Activated naive CD4-positive, alpha-beta T cell treated with Interleukin-2 at 50 U/mL for 16 hours (primary cell): Measurements from ENCODE around the gene SVIL.
"Not testable (repeated sequence)": the region's sequence is repeated elsewhere in the genome, so short reads cannot be mapped to it uniquely, and the experiment has no call there.

Source experiments
- DNase-seq: peaks from one replicate; pipeline ENCODE4 v3.0.0-alpha.2; 2020

Gene SVIL

GRCh38 chr10:29481906-29482440 is 152.8 kb downstream of the SVIL start:
- DNase-seq, result no peak

- no peak for DNase-seq
Observed at GRCh38 chr10:29479981-29480954, 154.5 kb downstream of the SVIL start.

- no peak for DNase-seq
Observed at GRCh38 chr10:29479081-29479925, 155.5 kb downstream of the SVIL start.

- DNase-seq, result no peak
Observed at GRCh38 chr10:29473406-29474100, 161.2 kb downstream of the SVIL start.

GRCh38 chr10:29473087-29473356 is 161.7 kb downstream of the SVIL start:
- DNase-seq, result no peak

GRCh38 chr10:29472301-29473086 is 162.3 kb downstream of the SVIL start:
- no peak for DNase-seq

- no peak for DNase-seq
Observed at GRCh38 chr10:29471544-29471859, 163.3 kb downstream of the SVIL start.

GRCh38 chr10:29470843-29471543 is 163.8 kb downstream of the SVIL start:
- no peak for DNase-seq

GRCh38 chr10:29470355-29470705 is 164.4 kb downstream of the SVIL start:
- no peak for DNase-seq

GRCh38 chr10:29469481-29470354 is 165.1 kb downstream of the SVIL start:
- DNase-seq, result no peak

- no peak for DNase-seq
Observed at GRCh38 chr10:29465384-29465783, 169.4 kb downstream of the SVIL start.

- DNase-seq, result not testable (repeated sequence)
Observed at GRCh38 chr10:29464671-29465171, 170.1 kb downstream of the SVIL start.

- DNase-seq, result no peak
Observed at GRCh38 chr10:29461042-29461441, 173.7 kb downstream of the SVIL start.

GRCh38 chr10:29458190-29458589 is 176.6 kb downstream of the SVIL start:
- DNase-seq, result not testable (repeated sequence)

GRCh38 chr10:29455095-29455494 is 179.7 kb downstream of the SVIL start:
- no peak for DNase-seq

GRCh38 chr10:29454250-29454649 is 180.5 kb downstream of the SVIL start:
- no peak for DNase-seq

- no peak for DNase-seq
Observed at GRCh38 chr10:29452546-29452945, 182.2 kb downstream of the SVIL start.

GRCh38 chr10:29451946-29452345 is 182.8 kb downstream of the SVIL start:
- DNase-seq, result no peak

GRCh38 chr10:29450405-29450804 is 184.4 kb downstream of the SVIL start:
- no peak for DNase-seq

- DNase-seq, result peak; percentile 76
Observed at GRCh38 chr10:29448756-29449592, 185.8 kb downstream of the SVIL start.
